GM04504 (cell line): ENCODE data around the gene SARNP.
A peak's percentile ranks its signal among the peaks of the same experiment; 100 is the strongest.
"Not testable (repeated sequence)": the region's sequence is repeated elsewhere in the genome, so short reads cannot be mapped to it uniquely, and the experiment has no call there.

Experiments
- DNase-seq: peaks from one replicate; pipeline ENCODE4 v3.0.0-alpha.2; 2012; ENCODE audit warnings: low read depth

Gene SARNP

GRCh38 chr12:55817345-55818139 is at the start of gene SARNP, which contains the start of gene ORMDL2:
Gene SARNP (minus strand): TSS chr12:55817724. CDS start chr12:55817701, 23 bp downstream.
Gene ORMDL2 (plus strand): TSS chr12:55818041. CDS start chr12:55819000, 959 bp downstream.
- DNase-seq, result peak; percentile 100

GRCh38 chr12:55866454-55867004 is 49.0 kb upstream of the SARNP start:
- DNase-seq, result not testable (repeated sequence)

GRCh38 chr12:55865327-55865726 is 47.8 kb upstream of the SARNP start:
- no peak for DNase-seq

GRCh38 chr12:55862931-55863330 is 45.4 kb upstream of the SARNP start:
- DNase-seq, result not testable (repeated sequence)

- no peak for DNase-seq
Observed at GRCh38 chr12:55862286-55862685, 44.8 kb upstream of the SARNP start.

GRCh38 chr12:55861871-55862270 is 44.3 kb upstream of the SARNP start:
- no peak for DNase-seq

- no peak for DNase-seq
Observed at GRCh38 chr12:55861396-55861795, 43.9 kb upstream of the SARNP start.

GRCh38 chr12:55852740-55853139 is 35.2 kb upstream of the SARNP start:
- DNase-seq, result no peak

- DNase-seq, result no peak
Observed at GRCh38 chr12:55850893-55851292, 33.4 kb upstream of the SARNP start.

GRCh38 chr12:55850401-55850800 is 32.9 kb upstream of the SARNP start:
- no peak for DNase-seq

- DNase-seq, result no peak
Observed at GRCh38 chr12:55849616-55850343, 32.3 kb upstream of the SARNP start.

- DNase-seq, result peak; percentile 98
Observed at GRCh38 chr12:55847603-55848291, 30.2 kb upstream of the SARNP start.

GRCh38 chr12:55847033-55847432 is 29.5 kb upstream of the SARNP start:
- DNase-seq, result no peak

- DNase-seq, result no peak
Observed at GRCh38 chr12:55845785-55846496, 28.4 kb upstream of the SARNP start.

GRCh38 chr12:55845361-55845760 is 27.8 kb upstream of the SARNP start:
- DNase-seq, result no peak

- DNase-seq, result no peak
Observed at GRCh38 chr12:55844961-55845360, 27.4 kb upstream of the SARNP start.

- no peak for DNase-seq
Observed at GRCh38 chr12:55843431-55843830, 25.9 kb upstream of the SARNP start.

- DNase-seq, result no peak
Observed at GRCh38 chr12:55842681-55843429, 25.3 kb upstream of the SARNP start, which contains the start of gene MMP19. Gene MMP19 (minus strand): TSS chr12:55842936. CDS start chr12:55842830, 106 bp downstream.

GRCh38 chr12:55840581-55841351 is 23.2 kb upstream of the SARNP start:
- DNase-seq, result no peak
